K562 (cell line): ENCODE results near the gene B3GAT1. TPM values are rescaled to one million over a fixed set of nuclear protein-coding genes. Genes with fewer than 3 reads are reported as not detected.

Source experiments
- ATAC-seq: fragments of 200-7000 bp; cut with Tn5 transposase; 3 replicates; pipeline ENCODE4 v1.9.1; 2020; ENCODE audit warnings: moderate library complexity
- BruUV-seq: library from RNA; stranded (reverse); fragments of 400-500 nt; replicated peaks from 2 replicates; lab custom pipeline; 2021; lab: Mats Ljungman, UMichigan
- CTCF ChIA-PET: fragments of 300-600 bp; formaldehyde crosslinking; extraction: SDS; loops from one replicate; lab custom pipeline; 2021; ENCODE audit warnings: low intra/inter-chr PET ratio; lab: Yijun Ruan, JAX
- POLR2A ChIA-PET: fragments of 300-600, 350-650 bp; sonication (Branson Sonifier 250); formaldehyde crosslinking; extraction: SDS; loops from one replicate; lab custom pipeline; 2021; ENCODE audit warnings: antibody characterized with exemption, inconsistent platforms; lab: Yijun Ruan, JAX
- DNase-seq, 4 experiments: peaks; one replicate each; pipeline versions ENCODE4 v3.0.0 to v3.0.0-alpha.2; 2011 to 2018; ENCODE audit warnings: low spot score in 3 of 4, mixed read lengths in 3 of 4; ENCODE audit errors: extremely low read depth in 1 of 4
- FAIRE-seq: peaks from 2 replicates; lab custom pipeline; 2011; peaks lifted over from hg19 to GRCh38; lab: Jason Lieb, UNC
- H2AFZ ChIP-seq: 2 replicates; pipeline ENCODE4 v1.6.0; 2011; ENCODE audit warnings: low read depth, low read length, control low read depth, inconsistent platforms
- H3K27ac ChIP-seq: fragments of 200-600 bp; 3 replicates; pipeline ENCODE4 v1.8.0; 2011; ENCODE audit warnings: low read depth, mild to moderate bottlenecking, control low read depth, inconsistent platforms, low read length, moderate library complexity, mixed read lengths; ENCODE audit errors: extremely low read depth
- H3K27me3 ChIP-seq, 2 experiments: fragments of 300-600 bp in 1 of 2; 2 replicates in 1 of 2; 3 replicates in 1 of 2; pipeline versions ENCODE4 v1.6.0 to v1.8.0; 2011; ENCODE audit warnings: inconsistent platforms in 2 of 2, low read length in 2 of 2, mild to moderate bottlenecking in 1 of 2, mixed read lengths in 1 of 2, moderate library complexity in 1 of 2; ENCODE audit not compliant: control insufficient read depth in 2 of 2, insufficient read depth in 2 of 2
- H3K36me3 ChIP-seq: fragments of 300-600 bp; 3 replicates; pipeline ENCODE4 v1.8.0; 2011; ENCODE audit warnings: mild to moderate bottlenecking, low read length, inconsistent platforms; ENCODE audit not compliant: control insufficient read depth, insufficient read depth
- H3K4me1 ChIP-seq, 2 experiments: fragments of 200-600 bp in 1 of 2; replicated peaks in 1 of 2; 2 replicates in 1 of 2; 3 replicates in 1 of 2; pipeline versions ENCODE4 v1.5.1 to v1.8.0; 2011; ENCODE audit warnings: inconsistent platforms in 2 of 2, low read length in 2 of 2, mild to moderate bottlenecking in 1 of 2, mixed read lengths in 1 of 2, moderate library complexity in 1 of 2; ENCODE audit not compliant: control insufficient read depth in 2 of 2, insufficient read depth in 2 of 2
- H3K4me2 ChIP-seq: 2 replicates; pipeline ENCODE4 v1.6.1; 2011; ENCODE audit warnings: low read length, control low read depth, inconsistent platforms, mixed read lengths; ENCODE audit not compliant: insufficient read depth
- H3K4me3 ChIP-seq: fragments of 200-600 bp; sonication (generic), shearing (Covaris generic); 2 replicates; pipeline ENCODE4 v1.5.1; 2016; ENCODE audit warnings: control low read depth, inconsistent platforms
- H3K79me2 ChIP-seq: fragments of 200-600 bp; 3 replicates; pipeline ENCODE4 v1.8.0; 2011; ENCODE audit warnings: low read length, inconsistent platforms; ENCODE audit not compliant: control insufficient read depth, insufficient read depth
- H3K9ac ChIP-seq, 2 experiments: 2 replicates each; pipeline versions ENCODE4 v1.6.0 to v1.6.1; 2011; ENCODE audit warnings: low read depth in 2 of 2, low read length in 2 of 2, control low read depth in 1 of 2, inconsistent platforms in 1 of 2, mild to moderate bottlenecking in 1 of 2, mixed read lengths in 1 of 2; ENCODE audit not compliant: insufficient read depth in 1 of 2
- H3K9me1 ChIP-seq: one replicate; pipeline ENCODE4 v1.6.0; 2011; ENCODE audit warnings: inconsistent platforms, mild to moderate bottlenecking, low read length, moderate library complexity; ENCODE audit not compliant: control insufficient read depth, insufficient read depth
- H3K9me3 ChIP-seq: replicated peaks from 2 replicates; pipeline ENCODE4 v1.5.1; 2011; ENCODE audit warnings: low read depth, low read length, inconsistent platforms; ENCODE audit not compliant: control insufficient read depth, insufficient read depth
- H4K20me1 ChIP-seq: replicated peaks from 2 replicates; pipeline ENCODE4 v1.6.1; 2011; ENCODE audit warnings: low read length, inconsistent platforms, mixed read lengths; ENCODE audit not compliant: control insufficient read depth, insufficient read depth
- CHCHD3 ChIP-seq: fragments of 250-450 bp; sonication (Bioruptor Pico); IDR thresholded peaks from 2 replicates; pipeline ENCODE4 v2.1.2; 2022; ENCODE audit warnings: mild to moderate bottlenecking
- HEY1 ChIP-seq: fragments of 250-450 bp; sonication (Bioruptor Pico); IDR thresholded peaks from 2 replicates; pipeline ENCODE4 v1.5.0; 2020; ENCODE audit warnings: mild to moderate bottlenecking, moderate library complexity, borderline replicate concordance
- KAT7 ChIP-seq: sonication (generic); formaldehyde crosslinking; IDR thresholded peaks from 2 replicates; pipeline ENCODE4 v1.8.0; 2022; ENCODE audit warnings: missing genetic modification reagents, mild to moderate bottlenecking, borderline replicate concordance
- PHB ChIP-seq: fragments of 250-450 bp; sonication (Bioruptor Pico); IDR thresholded peaks from 2 replicates; pipeline ENCODE4 v1.5.0; 2021
- POLR2H ChIP-seq: IDR thresholded peaks from 2 replicates; pipeline ENCODE4 v1.6.1; 2016; ENCODE audit warnings: missing genetic modification characterization, low read depth, mild to moderate bottlenecking, control low read depth, missing compliant biosample characterization, moderate library complexity
- PTRF ChIP-seq: fragments of 450-650 bp; IDR thresholded peaks from 2 replicates; pipeline ENCODE4 v1.6.1; 2016; ENCODE audit warnings: mild to moderate bottlenecking, missing genetic modification characterization, missing compliant biosample characterization
- TGIF2 ChIP-seq: sonication (generic); formaldehyde crosslinking; IDR thresholded peaks from 2 replicates; pipeline ENCODE4 v1.8.1; 2022; ENCODE audit warnings: mild to moderate bottlenecking, missing genetic modification reagents, moderate library complexity
- ZC3H11A ChIP-seq: IDR thresholded peaks from 2 replicates; pipeline ENCODE4 v1.6.1; 2012; ENCODE audit warnings: low read depth, low read length, improper control_type of control experiment
- ZNF717 ChIP-seq: fragments of 250-450 bp; sonication (Bioruptor Pico); IDR thresholded peaks from 2 replicates; pipeline ENCODE4 v1.5.0; 2021
- WGBS: fragments of 100-300 bp; shearing (Covaris generic); methylation state at CpG from one replicate; pipeline ENCODE4 v1.1.6; 2016; ENCODE audit warnings: low coverage, mixed read lengths; ENCODE audit not compliant: insufficient coverage; ENCODE audit errors: missing lambda C conversion rate; 5-methylcytosine and 5-hydroxymethylcytosine counted together
- in situ Hi-C: fragments of 300-500 bp; cut with MboI; formaldehyde crosslinking; loops from 4 replicates; pipeline ENCODE4 v1.15.0; 2018; ENCODE audit warnings: inconsistent platforms, mixed read lengths
- intact Hi-C: fragments of 100-400 bp; cut with micrococcal nuclease; formaldehyde crosslinking; loops from 2 replicates; pipeline ENCODE4 v1.14.2; 2022
- polyA plus RNA-seq, 8 experiments: library from polyadenylated mRNA; depleted of rRNA in 4 of 8; stranded (reverse) in 5 of 8; unstranded in 3 of 8; fragments of >200 nt; fragmentation: Nextera tagmentation in 2 of 8; fragmentation: Illumina TruSeq in 1 of 8; extraction: Ambion mirVana in 2 of 8; extraction: Trizol in 1 of 8; gene quantifications; 2 replicates each; pipeline versions ENCODE4 v1.2.1 to v1.2.3, GENCODE V29; 2011 to 2014; ENCODE audit warnings: inconsistent platforms in 1 of 8, missing spikeins in 1 of 8
- total RNA-seq, 7 experiments: library from RNA; depleted of rRNA in 6 of 7; stranded (reverse); fragments of >200 nt in 6 of 7; fragmentation: Illumina TruSeq in 2 of 7; extraction: Trizol in 2 of 7; gene quantifications; 2 replicates each; pipeline versions ENCODE4 v1.2.1 to v1.2.3, GENCODE V29; 2011 to 2021; ENCODE audit warnings: low replicate concordance in 1 of 7
- TF ChIP-seq, protein P1 (sequence below): sonication (generic); formaldehyde crosslinking; IDR thresholded peaks from 2 replicates; pipeline ENCODE4 v1.8.1; 2023; ENCODE audit warnings: missing genetic modification reagents, mild to moderate bottlenecking, borderline replicate concordance
- TF ChIP-seq, protein P2 (sequence below), 2 experiments: fragments of 450-650 bp in 1 of 2; sonication (generic) in 1 of 2; formaldehyde crosslinking in 1 of 2; IDR thresholded peaks in 1 of 2; conservative IDR thresholded peaks in 1 of 2; 2 replicates each; pipeline versions ENCODE4 v1.6.1 to v1.8.1; 2016 to 2023; ENCODE audit warnings: mild to moderate bottlenecking in 2 of 2, moderate library complexity in 2 of 2, inconsistent platforms in 1 of 2, missing genetic modification reagents in 1 of 2

The B3GAT1 gene
- total and polyA plus RNA-seq, 9 of the 15 experiments (the other 6 are each of a cell fraction or from before 2014, with no cell fraction given), result 0.01 to 0.53 (median 0.14) TPM; not detected in 1

DNA sequence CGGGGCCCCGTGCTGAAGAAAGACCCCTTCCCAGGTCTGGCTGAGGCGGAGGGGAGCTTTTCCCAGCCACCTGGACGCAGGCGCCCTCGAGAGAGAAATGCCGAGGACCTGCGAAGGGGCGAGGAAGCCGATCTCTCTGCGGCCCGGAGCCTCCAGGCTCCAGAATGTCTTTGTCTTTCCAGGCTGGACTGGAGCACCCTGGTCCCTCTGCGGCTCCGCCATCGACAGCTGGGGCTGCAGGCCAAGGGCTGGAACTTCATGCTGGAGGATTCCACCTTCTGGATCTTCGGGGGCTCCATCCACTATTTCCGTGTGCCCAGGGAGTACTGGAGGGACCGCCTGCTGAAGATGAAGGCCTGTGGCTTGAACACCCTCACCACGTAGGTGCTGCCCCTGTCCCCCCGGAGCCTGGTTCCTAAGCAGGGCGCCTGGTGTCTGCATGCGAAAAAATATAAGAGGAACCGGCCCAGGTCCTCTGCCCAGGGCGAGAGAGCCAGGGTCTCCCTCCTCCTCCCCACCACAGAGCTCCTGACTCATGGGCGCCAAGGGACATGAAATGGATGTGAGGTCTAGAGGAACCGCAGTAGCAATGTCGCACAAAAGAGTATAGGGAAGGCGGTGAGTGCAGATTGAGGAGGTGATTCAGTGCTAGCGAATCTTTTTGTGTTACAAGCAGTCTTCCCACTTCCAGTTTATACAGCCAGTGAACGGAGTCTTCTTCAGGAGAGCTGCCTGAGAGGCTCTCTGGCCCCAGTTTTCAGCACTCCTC lies 69.3 kb downstream of the B3GAT1 start (continued):
- no peak for TF ChIP-seq KAT7 (CRISPR knock-in tag)
- no peak for TF ChIP-seq POLR2H
- no peak for TF ChIP-seq HEY1 (CRISPR knock-in tag)
- no peak for TF ChIP-seq CHCHD3 (CRISPR knock-in tag)
- TF ChIP-seq PHB (CRISPR knock-in tag), result no peak
- no peak for TF ChIP-seq ZNF717 (CRISPR knock-in tag)
- TF ChIP-seq ZC3H11A, result no peak

DNA sequence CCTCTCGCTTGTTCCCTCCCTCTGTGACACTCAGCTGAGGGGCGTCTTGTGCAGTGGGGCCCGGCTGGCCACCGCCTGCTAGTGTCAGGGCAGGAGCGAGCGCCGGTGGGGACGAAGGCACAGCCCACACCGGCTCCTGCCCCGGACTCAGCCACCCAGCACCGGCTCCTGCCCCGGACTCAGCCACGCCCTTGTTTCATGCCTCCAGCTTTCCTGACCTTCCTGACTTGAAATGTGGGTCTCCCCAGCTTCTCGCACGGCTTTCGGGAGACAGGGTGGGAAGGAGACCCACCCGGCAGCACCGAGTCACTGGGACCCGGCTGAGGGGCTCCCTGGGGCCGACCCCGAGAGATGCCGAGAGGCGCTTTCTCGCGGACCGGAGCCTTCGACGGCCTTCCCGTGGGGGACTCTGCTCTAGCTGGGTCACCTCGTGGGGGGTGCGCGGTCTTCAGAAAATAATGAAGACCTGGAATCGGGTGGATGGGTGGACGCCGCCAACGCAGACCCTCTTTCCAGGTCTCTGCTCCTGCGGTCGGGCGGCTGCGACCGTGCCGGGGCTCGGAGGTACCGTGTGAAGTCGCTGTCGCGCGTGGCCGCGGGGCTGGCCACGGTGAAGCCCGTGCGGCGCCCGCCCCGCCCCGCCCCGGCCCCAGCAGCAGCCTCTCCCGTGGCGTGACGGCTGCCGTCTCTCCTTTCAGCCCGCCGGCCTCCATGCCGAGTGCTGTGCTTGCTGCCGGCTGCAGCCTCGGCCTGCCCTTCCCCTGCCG lies 70.1 kb downstream of the B3GAT1 start:
- CTCF ChIA-PET, result no interaction called here
- H3K27me3 ChIP-seq, result no peaks in the 10 kb centered on the region
- no peaks in the 10 kb centered on the region for H4K20me1 ChIP-seq
- TF ChIP-seq PTRF (tag) (no peak), TGIF2 (CRISPR knock-in tag) (no peak), ZC3H11A (no peak)
- TF ChIP-seq, protein P1, sequence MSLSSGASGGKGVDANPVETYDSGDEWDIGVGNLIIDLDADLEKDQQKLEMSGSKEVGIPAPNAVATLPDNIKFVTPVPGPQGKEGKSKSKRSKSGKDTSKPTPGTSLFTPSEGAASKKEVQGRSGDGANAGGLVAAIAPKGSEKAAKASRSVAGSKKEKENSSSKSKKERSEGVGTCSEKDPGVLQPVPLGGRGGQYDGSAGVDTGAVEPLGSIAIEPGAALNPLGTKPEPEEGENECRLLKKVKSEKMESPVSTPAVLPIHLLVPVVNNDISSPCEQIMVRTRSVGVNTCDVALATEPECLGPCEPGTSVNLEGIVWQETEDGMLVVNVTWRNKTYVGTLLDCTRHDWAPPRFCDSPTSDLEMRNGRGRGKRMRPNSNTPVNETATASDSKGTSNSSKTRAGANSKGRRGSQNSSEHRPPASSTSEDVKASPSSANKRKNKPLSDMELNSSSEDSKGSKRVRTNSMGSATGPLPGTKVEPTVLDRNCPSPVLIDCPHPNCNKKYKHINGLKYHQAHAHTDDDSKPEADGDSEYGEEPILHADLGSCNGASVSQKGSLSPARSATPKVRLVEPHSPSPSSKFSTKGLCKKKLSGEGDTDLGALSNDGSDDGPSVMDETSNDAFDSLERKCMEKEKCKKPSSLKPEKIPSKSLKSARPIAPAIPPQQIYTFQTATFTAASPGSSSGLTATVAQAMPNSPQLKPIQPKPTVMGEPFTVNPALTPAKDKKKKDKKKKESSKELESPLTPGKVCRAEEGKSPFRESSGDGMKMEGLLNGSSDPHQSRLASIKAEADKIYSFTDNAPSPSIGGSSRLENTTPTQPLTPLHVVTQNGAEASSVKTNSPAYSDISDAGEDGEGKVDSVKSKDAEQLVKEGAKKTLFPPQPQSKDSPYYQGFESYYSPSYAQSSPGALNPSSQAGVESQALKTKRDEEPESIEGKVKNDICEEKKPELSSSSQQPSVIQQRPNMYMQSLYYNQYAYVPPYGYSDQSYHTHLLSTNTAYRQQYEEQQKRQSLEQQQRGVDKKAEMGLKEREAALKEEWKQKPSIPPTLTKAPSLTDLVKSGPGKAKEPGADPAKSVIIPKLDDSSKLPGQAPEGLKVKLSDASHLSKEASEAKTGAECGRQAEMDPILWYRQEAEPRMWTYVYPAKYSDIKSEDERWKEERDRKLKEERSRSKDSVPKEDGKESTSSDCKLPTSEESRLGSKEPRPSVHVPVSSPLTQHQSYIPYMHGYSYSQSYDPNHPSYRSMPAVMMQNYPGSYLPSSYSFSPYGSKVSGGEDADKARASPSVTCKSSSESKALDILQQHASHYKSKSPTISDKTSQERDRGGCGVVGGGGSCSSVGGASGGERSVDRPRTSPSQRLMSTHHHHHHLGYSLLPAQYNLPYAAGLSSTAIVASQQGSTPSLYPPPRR (CRISPR knock-in tag), result no peak
- TF ChIP-seq, protein P2, sequence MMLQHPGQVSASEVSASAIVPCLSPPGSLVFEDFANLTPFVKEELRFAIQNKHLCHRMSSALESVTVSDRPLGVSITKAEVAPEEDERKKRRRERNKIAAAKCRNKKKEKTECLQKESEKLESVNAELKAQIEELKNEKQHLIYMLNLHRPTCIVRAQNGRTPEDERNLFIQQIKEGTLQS (IDR thresholded peaks at IDR 0.05), result no peak
- TF ChIP-seq, protein P2 (CRISPR knock-in tag; conservative IDR thresholded peaks at IDR 0.05), result no peak
- no peaks in the 10 kb centered on the region; a peak in 1 of 5 replicates for H3K4me1 ChIP-seq
- ATAC-seq, result no peak
- FAIRE-seq, result no peak
- POLR2A ChIA-PET, result interaction anchor here (0.6 kb wide), 1 partner anchor 25 kb away, joined by 3 read pairs; no protein-coding TSS in a partner anchor
- H3K9ac ChIP-seq, result no peak overlapping the region
- H3K9me3 ChIP-seq, result no peaks in the 10 kb centered on the region
- no peak overlapping the region for H3K27ac ChIP-seq
- H3K4me3 ChIP-seq, result no peak overlapping the region
- H3K4me2 ChIP-seq, result no peak overlapping the region
- no peaks in the 10 kb centered on the region for H3K79me2 ChIP-seq
- no peak for DNase-seq
- BruUV-seq, result no TSS peak
- no peak overlapping the region for H2AFZ ChIP-seq
- intact Hi-C loops (no loop called here), in situ Hi-C loops (no loop called here)
- 90% methylated on average over 19 of the region's 68 CpGs for WGBS
- H3K9me1 ChIP-seq, result no peaks in the 10 kb centered on the region
- H3K36me3 ChIP-seq, result no peaks in the 10 kb centered on the region
